ENCODE measurements around the gene MRPL23. TPM values are rescaled to one million over a fixed set of nuclear protein-coding genes. Genes with fewer than 3 reads are reported as not detected.

Gene MRPL23
- total and polyA plus RNA-seq, 2 of the 8 experiments (the other 6 are each of a cell fraction or from before 2014, with no cell fraction given) = 86.4 to 244 TPM

DNA sequence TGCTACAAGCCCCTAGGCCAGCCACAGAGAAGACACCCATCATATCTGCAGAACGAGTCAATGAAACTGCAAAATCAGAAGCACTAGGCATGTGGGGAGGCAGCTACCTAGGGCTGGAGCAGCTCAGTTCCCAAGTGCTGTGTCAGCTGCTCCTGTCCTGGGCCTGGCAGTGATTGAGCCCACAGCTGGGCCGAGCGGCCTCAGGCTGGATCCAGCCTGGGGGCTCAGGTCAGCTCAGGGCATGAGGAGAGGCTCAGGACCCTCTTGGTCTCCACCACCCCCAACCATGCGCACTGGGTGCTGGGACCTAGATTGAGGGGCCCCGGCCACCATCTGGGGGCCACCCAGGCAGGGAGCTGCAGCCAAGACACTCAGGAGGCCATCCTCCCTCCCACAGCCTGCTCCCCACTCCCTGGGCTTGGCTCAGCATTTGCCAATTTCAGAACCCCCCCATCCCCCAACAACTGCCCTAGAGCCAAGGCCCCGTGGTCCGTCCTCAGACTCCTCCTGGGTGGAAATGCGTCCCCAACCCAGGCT is 30.1 kb upstream of the MRPL23 start (continued):
- no peak for TF ChIP-seq CHD7 (IDR thresholded peaks at IDR 0.05; ENCODE audit: insufficient replicate concordance, low read length)
- TF ChIP-seq BRCA1 (IDR thresholded peaks at IDR 0.05; ENCODE audit: low read depth, low read length) = no peak

All from H1 (cell line).